Neural progenitor cell (in vitro differentiated cells): ENCODE data around the gene BOC. TPM values are rescaled to one million over a fixed set of nuclear protein-coding genes. Genes with fewer than 3 reads are reported as not detected.

ENCODE experiments used
- DNase-seq: peaks from one replicate; pipeline ENCODE4 v3.0.0-alpha.2; 2016; ENCODE audit warnings: low spot score
- H2AFZ ChIP-seq: fragments of 200-600 bp; sonication (generic); replicated peaks from 2 replicates; pipeline ENCODE4 v1.6.1; 2016; ENCODE audit warnings: antibody characterized with exemption
- H3F3A ChIP-seq: fragments of 200-600 bp; sonication (generic); 2 replicates; pipeline ENCODE4 v1.6.1; 2016; ENCODE audit warnings: antibody characterized with exemption, low read depth
- H3K27ac ChIP-seq: fragments of 200-600 bp; sonication (generic); 2 replicates; pipeline ENCODE4 v1.5.1; 2016; ENCODE audit warnings: mild to moderate bottlenecking
- H3K27me3 ChIP-seq: fragments of 200-600 bp; sonication (generic); 2 replicates; pipeline ENCODE4 v1.6.1; 2016; ENCODE audit warnings: mild to moderate bottlenecking, moderate library complexity
- H3K36me3 ChIP-seq: fragments of 200-600 bp; sonication (generic); 2 replicates; pipeline ENCODE4 v1.5.1; 2016
- H3K4me1 ChIP-seq: fragments of 200-600 bp; sonication (generic); 2 replicates; pipeline ENCODE4 v1.6.1; 2016; ENCODE audit warnings: mixed run types
- H3K4me2 ChIP-seq: fragments of 200-600 bp; sonication (generic); 2 replicates; pipeline ENCODE4 v1.6.1; 2016
- H3K4me3 ChIP-seq: fragments of 200-600 bp; sonication (generic); 2 replicates; pipeline ENCODE4 v1.5.1; 2016
- H3K79me2 ChIP-seq: fragments of 200-600 bp; sonication (generic); 2 replicates; pipeline ENCODE4 v1.6.1; 2016; ENCODE audit warnings: low read depth
- H3K9ac ChIP-seq: fragments of 200-600 bp; sonication (generic); 2 replicates; pipeline ENCODE4 v1.6.1; 2016
- H3K9me3 ChIP-seq: fragments of 200-600 bp; sonication (generic); 2 replicates; pipeline ENCODE4 v1.5.1; 2016; ENCODE audit warnings: low read depth
- H4K20me1 ChIP-seq: fragments of 200-600 bp; sonication (generic); 2 replicates; pipeline ENCODE4 v1.6.1; 2016; ENCODE audit warnings: low read depth
- H3K27ac Mint-ChIP-seq: 3 replicates; pipeline ENCODE4 v1.8.0; 2021; ENCODE audit warnings: mixed read lengths
- H3K27me3 Mint-ChIP-seq: 2 replicates; pipeline ENCODE4 v1.8.0; 2022; ENCODE audit warnings: low read depth, mild to moderate bottlenecking, inconsistent platforms, moderate library complexity, mixed read lengths; ENCODE audit not compliant: insufficient read depth
- H3K36me3 Mint-ChIP-seq: 3 replicates; pipeline ENCODE4 v1.8.0; 2021; ENCODE audit warnings: mixed read lengths
- H3K4me1 Mint-ChIP-seq: 3 replicates; pipeline ENCODE4 v1.8.0; 2021; ENCODE audit warnings: mixed read lengths
- H3K4me3 Mint-ChIP-seq: 3 replicates; pipeline ENCODE4 v1.8.0; 2021; ENCODE audit warnings: mild to moderate bottlenecking, moderate library complexity, mixed read lengths
- H3K9me3 Mint-ChIP-seq: 3 replicates; pipeline ENCODE4 v1.8.0; 2020; ENCODE audit warnings: mixed read lengths
- EZH2 ChIP-seq: fragments of 200-600 bp; sonication (generic); IDR thresholded peaks from 2 replicates; pipeline ENCODE4 v1.6.1; 2017; ENCODE audit warnings: antibody characterized with exemption, mild to moderate bottlenecking, moderate library complexity
- EZH2phosphoT487 ChIP-seq: fragments of 200-600 bp; sonication (generic); IDR thresholded peaks from 2 replicates; pipeline ENCODE4 v1.6.1; 2017; ENCODE audit warnings: antibody characterized with exemption
- total RNA-seq: library from RNA; depleted of rRNA; stranded (reverse); fragments of >200 nt; gene quantifications from 2 replicates; pipeline ENCODE4 v1.2.3, GENCODE V29; 2015; ENCODE audit warnings: low replicate concordance
- TF ChIP-seq, protein P1 (sequence below): fragments of 200-600 bp; sonication (generic); IDR thresholded peaks from 2 replicates; pipeline ENCODE4 v1.5.1; 2017; ENCODE audit warnings: antibody characterized with exemption, mild to moderate bottlenecking

Gene BOC
- total RNA-seq, 1 donor from 2014 or later = 35.2 TPM

DNA sequence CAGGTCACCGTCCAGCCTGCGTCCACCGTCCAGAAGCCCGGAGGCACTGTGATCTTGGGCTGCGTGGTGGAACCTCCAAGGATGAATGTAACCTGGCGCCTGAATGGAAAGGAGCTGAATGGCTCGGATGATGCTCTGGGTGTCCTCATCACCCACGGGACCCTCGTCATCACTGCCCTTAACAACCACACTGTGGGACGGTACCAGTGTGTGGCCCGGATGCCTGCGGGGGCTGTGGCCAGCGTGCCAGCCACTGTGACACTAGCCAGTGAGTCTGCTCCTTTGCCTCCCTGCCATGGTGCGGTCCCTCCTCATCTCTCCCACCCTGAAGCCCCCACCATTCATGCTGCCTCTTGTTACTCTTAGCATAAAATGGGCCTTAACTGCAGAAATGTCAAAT, 39.2 kb downstream of the BOC start:
- Histone ChIP-seq H4K20me1 (peaks cover 69% of the 10 kb centered on the region), H3K4me1 (peaks cover 59% of the 10 kb centered on the region), H3K4me3 (no peak overlapping the region), H3K9ac (no peak overlapping the region), H3K27me3 (no peaks in the 10 kb centered on the region), H2AFZ (no peak overlapping the region), H3K4me2 (no peak overlapping the region), H3K27ac (no peak overlapping the region), H3K79me2 (peaks cover 35% of the 10 kb centered on the region), H3K36me3 (peaks cover 4% of the 10 kb centered on the region), H3F3A (peaks cover 44% of the 10 kb centered on the region), H3K9me3 (no peaks in the 10 kb centered on the region)
- Mint-ChIP-seq H3K4me1 (peaks cover 74% of the 10 kb centered on the region), H3K36me3 (peaks cover 73% of the 10 kb centered on the region), H3K9me3 (no peaks in the 10 kb centered on the region), H3K27me3 (peaks cover 2% of the 10 kb centered on the region), H3K4me3 (no peak overlapping the region), H3K27ac (no peak overlapping the region)
- TF ChIP-seq EZH2phosphoT487 (no peak), EZH2 (no peak)
- TF ChIP-seq, protein P1, sequence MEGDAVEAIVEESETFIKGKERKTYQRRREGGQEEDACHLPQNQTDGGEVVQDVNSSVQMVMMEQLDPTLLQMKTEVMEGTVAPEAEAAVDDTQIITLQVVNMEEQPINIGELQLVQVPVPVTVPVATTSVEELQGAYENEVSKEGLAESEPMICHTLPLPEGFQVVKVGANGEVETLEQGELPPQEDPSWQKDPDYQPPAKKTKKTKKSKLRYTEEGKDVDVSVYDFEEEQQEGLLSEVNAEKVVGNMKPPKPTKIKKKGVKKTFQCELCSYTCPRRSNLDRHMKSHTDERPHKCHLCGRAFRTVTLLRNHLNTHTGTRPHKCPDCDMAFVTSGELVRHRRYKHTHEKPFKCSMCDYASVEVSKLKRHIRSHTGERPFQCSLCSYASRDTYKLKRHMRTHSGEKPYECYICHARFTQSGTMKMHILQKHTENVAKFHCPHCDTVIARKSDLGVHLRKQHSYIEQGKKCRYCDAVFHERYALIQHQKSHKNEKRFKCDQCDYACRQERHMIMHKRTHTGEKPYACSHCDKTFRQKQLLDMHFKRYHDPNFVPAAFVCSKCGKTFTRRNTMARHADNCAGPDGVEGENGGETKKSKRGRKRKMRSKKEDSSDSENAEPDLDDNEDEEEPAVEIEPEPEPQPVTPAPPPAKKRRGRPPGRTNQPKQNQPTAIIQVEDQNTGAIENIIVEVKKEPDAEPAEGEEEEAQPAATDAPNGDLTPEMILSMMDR = no peak
- no peak for DNase-seq

DNA sequence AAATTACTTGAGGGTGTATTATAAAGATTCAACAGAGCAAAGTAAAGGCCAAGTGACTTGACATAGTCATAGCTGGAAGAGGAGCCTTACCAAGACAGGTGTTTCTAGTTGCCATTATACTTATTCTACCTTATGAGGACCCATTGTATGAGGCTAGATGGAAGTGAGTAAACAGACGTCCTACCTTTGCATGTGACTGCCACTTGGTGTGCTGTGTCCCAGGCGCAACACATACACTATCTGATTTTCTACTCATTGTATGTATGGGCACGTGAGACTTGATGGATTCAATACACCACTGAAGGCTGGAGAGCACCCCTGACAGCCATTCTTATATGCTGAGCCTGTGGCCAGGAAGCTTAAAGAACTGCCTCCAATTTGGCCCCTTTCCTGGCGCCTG, 40.5 kb downstream of the BOC start:
- Mint-ChIP-seq H3K27me3 (no peaks in the 10 kb centered on the region), H3K27ac (no peak overlapping the region)

DNA sequence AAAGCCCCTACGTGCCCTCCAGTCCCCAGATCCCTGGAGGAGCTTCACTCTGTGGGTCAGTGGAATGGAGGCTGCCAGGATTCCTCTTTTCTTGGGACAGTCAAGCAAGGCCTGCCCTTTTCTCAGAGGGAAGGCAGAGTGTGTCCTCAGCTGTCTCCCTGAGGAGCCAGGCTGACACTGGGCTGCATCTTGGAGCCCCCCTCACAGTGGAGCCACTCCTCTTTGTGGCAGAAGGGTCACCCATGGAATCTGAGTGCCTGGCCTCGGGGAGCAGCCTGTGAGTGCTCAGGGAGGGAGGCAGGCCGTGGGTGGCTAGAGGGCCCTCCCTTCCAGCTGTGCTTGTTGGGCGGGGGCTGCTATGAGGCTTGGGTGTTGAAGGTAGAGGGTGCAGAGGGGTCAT, 41.2 kb downstream of the BOC start:
- H3F3A ChIP-seq = peaks cover 24% of the 10 kb centered on the region
- TF ChIP-seq EZH2 = no peak
- no peak for TF ChIP-seq EZH2phosphoT487
- H4K20me1 ChIP-seq = peaks cover 49% of the 10 kb centered on the region

More for the DNA sequence above, 40.5 kb downstream of the BOC start:
- Mint-ChIP-seq H3K9me3 (no peaks in the 10 kb centered on the region), H3K4me3 (no peak overlapping the region), H3K4me1 (peaks cover 63% of the 10 kb centered on the region), H3K36me3 (peaks cover 72% of the 10 kb centered on the region)
- H3K27me3 ChIP-seq = no peaks in the 10 kb centered on the region
- H4K20me1 ChIP-seq = peaks cover 56% of the 10 kb centered on the region
- H3K36me3 ChIP-seq = peaks cover 4% of the 10 kb centered on the region
- H3K27ac ChIP-seq = no peak overlapping the region
- TF ChIP-seq EZH2phosphoT487 (no peak), EZH2 (no peak)
- TF ChIP-seq, protein P1 = no peak
- H3K4me3 ChIP-seq = no peak overlapping the region
- no peak overlapping the region for H3K9ac ChIP-seq
- peaks cover 24% of the 10 kb centered on the region for H3K79me2 ChIP-seq
- peaks cover 32% of the 10 kb centered on the region for H3F3A ChIP-seq
- DNase-seq = no peak
- H3K9me3 ChIP-seq = no peaks in the 10 kb centered on the region
- H3K4me1 ChIP-seq = peaks cover 46% of the 10 kb centered on the region
- H2AFZ ChIP-seq = no peak overlapping the region
- H3K4me2 ChIP-seq = no peak overlapping the region

DNA sequence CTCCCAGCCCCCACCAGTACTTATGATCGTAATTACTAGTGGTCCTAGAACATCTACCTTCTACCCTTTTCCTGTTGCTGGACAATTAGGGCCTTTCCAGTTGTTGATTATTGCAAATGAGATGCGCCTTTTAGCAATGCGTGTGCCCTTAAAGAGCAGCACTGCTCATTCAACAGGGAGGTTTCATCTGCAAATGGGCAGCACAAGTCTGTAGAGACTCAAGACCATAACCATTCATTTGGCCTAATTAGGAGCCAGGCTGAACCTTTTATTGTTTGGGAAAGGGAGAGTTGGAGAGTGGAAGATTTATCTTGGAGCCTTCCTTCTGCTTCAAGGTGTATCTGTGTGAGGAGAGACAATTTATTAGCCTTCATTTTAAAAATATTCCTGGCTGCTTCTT, 42.3 kb downstream of the BOC start:
- Mint-ChIP-seq H3K4me1 (peaks cover 56% of the 10 kb centered on the region), H3K36me3 (peaks cover 77% of the 10 kb centered on the region), H3K9me3 (no peaks in the 10 kb centered on the region), H3K27ac (peak overlapping the region; percentile 46), H3K4me3 (no peak overlapping the region), H3K27me3 (no peaks in the 10 kb centered on the region)
- no peak overlapping the region for H3K9ac ChIP-seq
- peaks cover 37% of the 10 kb centered on the region for H4K20me1 ChIP-seq
- H3K4me1 ChIP-seq = peaks cover 38% of the 10 kb centered on the region
- H3F3A ChIP-seq = peaks cover 17% of the 10 kb centered on the region
- no peak for DNase-seq
- peak overlapping the region; percentile 48 for H3K4me2 ChIP-seq
- H3K36me3 ChIP-seq = peaks cover 7% of the 10 kb centered on the region
- TF ChIP-seq EZH2 (no peak), EZH2phosphoT487 (no peak)
- H3K27me3 ChIP-seq = no peaks in the 10 kb centered on the region
- H3K9me3 ChIP-seq = no peaks in the 10 kb centered on the region
- H3K4me3 ChIP-seq = no peak overlapping the region
- no peak overlapping the region for H2AFZ ChIP-seq
- peaks cover 5% of the 10 kb centered on the region for H3K79me2 ChIP-seq
- H3K27ac ChIP-seq = peak overlapping the region; percentile 73

More for the DNA sequence above, 41.2 kb downstream of the BOC start:
- Histone ChIP-seq H3K9me3 (no peaks in the 10 kb centered on the region), H3K27me3 (no peaks in the 10 kb centered on the region), H3K79me2 (peaks cover 16% of the 10 kb centered on the region), H3K4me2 (no peak overlapping the region), H3K4me1 (peaks cover 39% of the 10 kb centered on the region), H3K27ac (no peak overlapping the region), H2AFZ (no peak overlapping the region), H3K4me3 (no peak overlapping the region), H3K9ac (no peak overlapping the region), H3K36me3 (peaks cover 6% of the 10 kb centered on the region)
- no peak for DNase-seq
- no peaks in the 10 kb centered on the region for H3K9me3 Mint-ChIP-seq
- peaks cover 56% of the 10 kb centered on the region for H3K4me1 Mint-ChIP-seq
- no peaks in the 10 kb centered on the region for H3K27me3 Mint-ChIP-seq
- H3K27ac Mint-ChIP-seq = no peak overlapping the region
- H3K36me3 Mint-ChIP-seq = peaks cover 73% of the 10 kb centered on the region
- H3K4me3 Mint-ChIP-seq = no peak overlapping the region
